Trophoblast cell (in vitro differentiated cells and primary cell): ENCODE data around the gene LRIG1.

Experiments
- DNase-seq, 2 donors: peaks; one replicate each; pipeline ENCODE4 v3.0.0-alpha.2; 2016
- H2AFZ ChIP-seq: 2 replicates; pipeline ENCODE4 v1.6.1; 2013; ENCODE audit warnings: low read length, moderate library complexity, mild to moderate bottlenecking; ENCODE audit not compliant: insufficient read depth, poor library complexity
- H2AK5ac ChIP-seq: 2 replicates; pipeline ENCODE4 v1.6.1; 2013; ENCODE audit warnings: mild to moderate bottlenecking, low read length
- H2BK120ac ChIP-seq: 2 replicates; pipeline ENCODE4 v1.6.1; 2013; ENCODE audit warnings: low read length, mild to moderate bottlenecking, moderate library complexity; ENCODE audit not compliant: insufficient read depth, poor library complexity
- H2BK12ac ChIP-seq: 2 replicates; pipeline ENCODE4 v1.6.1; 2013; ENCODE audit warnings: mild to moderate bottlenecking, low read length, moderate library complexity
- H2BK5ac ChIP-seq: 2 replicates; pipeline ENCODE4 v1.6.1; 2013; ENCODE audit warnings: low read length, low read depth, moderate library complexity, mild to moderate bottlenecking; ENCODE audit not compliant: poor library complexity
- H3K14ac ChIP-seq: 2 replicates; pipeline ENCODE4 v1.6.1; 2013; ENCODE audit warnings: mild to moderate bottlenecking, low read length
- H3K18ac ChIP-seq: 2 replicates; pipeline ENCODE4 v1.6.1; 2013; ENCODE audit warnings: mild to moderate bottlenecking, low read length
- H3K23ac ChIP-seq: 2 replicates; pipeline ENCODE4 v1.6.1; 2013; ENCODE audit warnings: low read length
- H3K27ac ChIP-seq: 2 replicates; pipeline ENCODE4 v1.5.1; 2013; ENCODE audit warnings: low read depth, mild to moderate bottlenecking, inconsistent platforms, low read length, moderate library complexity
- H3K27me3 ChIP-seq: 2 replicates; pipeline ENCODE4 v1.6.1; 2013; ENCODE audit warnings: inconsistent platforms, mild to moderate bottlenecking, low read length, moderate library complexity; ENCODE audit not compliant: insufficient read depth
- H3K36me3 ChIP-seq, 2 experiments: 1 replicate in 1 of 2; 2 replicates in 1 of 2; pipeline ENCODE4 v1.6.1; 2013; ENCODE audit warnings: low read length in 2 of 2, mild to moderate bottlenecking in 2 of 2, moderate library complexity in 1 of 2; ENCODE audit not compliant: insufficient read depth in 2 of 2, control insufficient read depth in 1 of 2
- H3K4ac ChIP-seq: 2 replicates; pipeline ENCODE4 v1.6.1; 2013; ENCODE audit warnings: low read depth, mild to moderate bottlenecking, low read length, moderate library complexity
- H3K4me1 ChIP-seq, 2 experiments: 1 replicate in 1 of 2; 2 replicates in 1 of 2; pipeline ENCODE4 v1.6.1; 2013; ENCODE audit warnings: low read length in 2 of 2, mild to moderate bottlenecking in 2 of 2, moderate library complexity in 1 of 2; ENCODE audit not compliant: insufficient read depth in 2 of 2, control insufficient read depth in 1 of 2
- H3K4me2 ChIP-seq: 2 replicates; pipeline ENCODE4 v1.6.1; 2013; ENCODE audit warnings: inconsistent platforms, mild to moderate bottlenecking, low read length, moderate library complexity
- H3K4me3 ChIP-seq: 2 replicates; pipeline ENCODE4 v1.5.1; 2013; ENCODE audit warnings: mild to moderate bottlenecking, low read depth, low read length, inconsistent platforms
- H3K79me1 ChIP-seq: one replicate; pipeline ENCODE4 v1.6.1; 2013; ENCODE audit warnings: low read length
- H3K79me2 ChIP-seq: 2 replicates; pipeline ENCODE4 v1.6.1; 2013; ENCODE audit warnings: low read length, mild to moderate bottlenecking; ENCODE audit not compliant: control insufficient read depth, insufficient read depth, poor library complexity
- H3K9ac ChIP-seq: 2 replicates; pipeline ENCODE4 v1.6.1; 2013; ENCODE audit warnings: mild to moderate bottlenecking, low read length
- H3K9me3 ChIP-seq: 2 replicates; pipeline ENCODE4 v1.6.1; 2013; ENCODE audit warnings: low read depth, mild to moderate bottlenecking, control low read depth, inconsistent platforms, low read length; ENCODE audit not compliant: insufficient read depth
- H4K12ac ChIP-seq: 2 replicates; pipeline ENCODE4 v1.6.1; 2013; ENCODE audit warnings: low read depth, mild to moderate bottlenecking, low read length, moderate library complexity
- H4K8ac ChIP-seq: 2 replicates; pipeline ENCODE4 v1.6.1; 2013; ENCODE audit warnings: low read depth, mild to moderate bottlenecking, low read length, moderate library complexity
- H4K91ac ChIP-seq: one replicate; pipeline ENCODE4 v1.6.1; 2013; ENCODE audit warnings: low read depth, mild to moderate bottlenecking, low read length, moderate library complexity
- WGBS: extraction: QIAGEN DNeasy Blood & Tissue Kit; methylation state at CpG from one replicate; pipeline ENCODE4 v1.1.7; 2013; ENCODE audit warnings: missing lambda C conversion rate; ENCODE audit not compliant: insufficient read length, insufficient coverage; ENCODE audit errors: extremely low coverage; 5-methylcytosine and 5-hydroxymethylcytosine counted together

Gene LRIG1

DNA sequence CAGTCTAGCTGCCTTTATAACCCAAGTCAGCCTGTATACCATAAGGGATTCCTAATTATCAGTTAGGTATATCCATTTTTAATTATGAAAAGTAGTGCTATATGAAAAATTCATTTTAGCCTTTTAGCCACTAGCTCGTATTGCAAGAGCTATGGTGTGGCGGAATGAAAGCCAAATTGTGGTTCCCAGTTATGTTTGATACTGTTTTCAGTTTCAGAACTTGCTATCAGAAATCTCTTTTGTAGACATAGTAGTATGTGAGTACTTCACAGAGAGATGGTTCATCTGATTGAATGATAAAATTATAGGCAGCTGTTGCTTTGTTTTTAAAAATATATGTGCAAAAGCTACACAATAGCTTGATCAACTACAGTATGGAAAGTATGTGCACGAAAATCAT lies 145.4 kb downstream of the LRIG1 start:
- Histone ChIP-seq H3K23ac (no peak overlapping the region), H3K79me1 (no peaks in the 10 kb centered on the region), H2AK5ac (no peak overlapping the region), H3K4me1 (peaks cover 0 to 4% of the 10 kb centered on the region in 2 experiments), H4K12ac (no peak overlapping the region), H3K79me2 (no peaks in the 10 kb centered on the region), H4K91ac (no peak overlapping the region), H3K4me2 (no peak overlapping the region), H2BK5ac (no peak overlapping the region), H4K8ac (no peak overlapping the region), H3K18ac (no peak overlapping the region), H3K4me3 (no peak overlapping the region), H3K27ac (no peak overlapping the region), H3K14ac (no peak overlapping the region), H2BK12ac (no peak overlapping the region), H3K9me3 (no peaks in the 10 kb centered on the region), H2BK120ac (no peak overlapping the region), H3K27me3 (no peaks in the 10 kb centered on the region), H2AFZ (no peak overlapping the region), H3K36me3 (no peaks in the 10 kb centered on the region), H3K9ac (no peak overlapping the region), H3K4ac (no peak overlapping the region)
- no CpG with 5 or more reads among the region's 3 CpGs for WGBS
- no peak for DNase-seq

GRCh38 chr3:66354001-66354400 lies 146.8 kb downstream of the LRIG1 start:
- H3K79me1 ChIP-seq = no peaks in the 10 kb centered on the region
- H3K9ac ChIP-seq = no peak overlapping the region
- peaks cover 0 to 4% of the 10 kb centered on the region in 2 experiments for H3K4me1 ChIP-seq
- no peak overlapping the region for H2BK12ac ChIP-seq
- H2BK120ac ChIP-seq = no peak overlapping the region
- no peak overlapping the region for H4K12ac ChIP-seq
- no peak overlapping the region for H3K4ac ChIP-seq
- H4K8ac ChIP-seq = no peak overlapping the region
- H3K14ac ChIP-seq = no peak overlapping the region
- H4K91ac ChIP-seq = no peak overlapping the region
- no peak overlapping the region for H3K4me2 ChIP-seq
- H3K27me3 ChIP-seq = no peaks in the 10 kb centered on the region
- no peak for DNase-seq
- no peak overlapping the region for H3K23ac ChIP-seq
- no peak overlapping the region for H3K27ac ChIP-seq
- H2BK5ac ChIP-seq = no peak overlapping the region
- no peaks in the 10 kb centered on the region for H3K36me3 ChIP-seq
- H2AFZ ChIP-seq = no peak overlapping the region
- H3K9me3 ChIP-seq = no peaks in the 10 kb centered on the region
- H3K18ac ChIP-seq = no peak overlapping the region
- WGBS = no CpG with 5 or more reads among the region's 2 CpGs
- no peaks in the 10 kb centered on the region for H3K79me2 ChIP-seq
- H2AK5ac ChIP-seq = no peak overlapping the region
- no peak overlapping the region for H3K4me3 ChIP-seq

- no peak overlapping the region for H3K14ac ChIP-seq
- no CpG with 5 or more reads among the region's 6 CpGs for WGBS
- no peaks in the 10 kb centered on the region for H3K79me1 ChIP-seq
- no peak overlapping the region for H3K9ac ChIP-seq
- peak; percentile 44 to 74 for DNase-seq
- H3K79me2 ChIP-seq = no peaks in the 10 kb centered on the region
- H2AFZ ChIP-seq = no peak overlapping the region
- H3K4me2 ChIP-seq = no peak overlapping the region
- H3K27me3 ChIP-seq = no peaks in the 10 kb centered on the region
- peaks cover 0 to 4% of the 10 kb centered on the region in 2 experiments for H3K4me1 ChIP-seq
- no peak overlapping the region for H2BK12ac ChIP-seq
- no peak overlapping the region for H3K18ac ChIP-seq
- H4K91ac ChIP-seq = no peak overlapping the region
- H3K9me3 ChIP-seq = no peaks in the 10 kb centered on the region
- H3K36me3 ChIP-seq = no peaks in the 10 kb centered on the region
- no peak overlapping the region for H4K12ac ChIP-seq
- no peak overlapping the region for H3K27ac ChIP-seq
- no peak overlapping the region for H3K4me3 ChIP-seq
- H4K8ac ChIP-seq = no peak overlapping the region
- H3K4ac ChIP-seq = no peak overlapping the region
- no peak overlapping the region for H2BK120ac ChIP-seq
- H2BK5ac ChIP-seq = no peak overlapping the region
- H2AK5ac ChIP-seq = no peak overlapping the region
- no peak overlapping the region for H3K23ac ChIP-seq
Observed at GRCh38 chr3:66353530-66353929, 147.3 kb downstream of the LRIG1 start.

- Histone ChIP-seq H3K4me1 (peaks cover 0 to 4% of the 10 kb centered on the region in 2 experiments), H3K79me1 (no peaks in the 10 kb centered on the region), H4K8ac (no peak overlapping the region), H2BK120ac (no peak overlapping the region), H2AFZ (no peak overlapping the region), H4K12ac (no peak overlapping the region), H4K91ac (no peak overlapping the region), H3K4me2 (no peak overlapping the region), H3K9ac (no peak overlapping the region), H3K79me2 (no peaks in the 10 kb centered on the region), H2BK12ac (no peak overlapping the region), H3K23ac (no peak overlapping the region), H3K27ac (no peak overlapping the region), H3K18ac (no peak overlapping the region), H3K9me3 (no peaks in the 10 kb centered on the region), H3K4me3 (no peak overlapping the region), H3K4ac (no peak overlapping the region), H3K36me3 (no peaks in the 10 kb centered on the region), H3K27me3 (no peaks in the 10 kb centered on the region), H2AK5ac (no peak overlapping the region), H3K14ac (no peak overlapping the region), H2BK5ac (no peak overlapping the region)
- no CpG with 5 or more reads among the region's 3 CpGs for WGBS
- DNase-seq = peak; percentile 78 to 87
Observed at GRCh38 chr3:66353039-66353438, 147.8 kb downstream of the LRIG1 start.
